ENCODE data around the gene ANKRD10.

DNA sequence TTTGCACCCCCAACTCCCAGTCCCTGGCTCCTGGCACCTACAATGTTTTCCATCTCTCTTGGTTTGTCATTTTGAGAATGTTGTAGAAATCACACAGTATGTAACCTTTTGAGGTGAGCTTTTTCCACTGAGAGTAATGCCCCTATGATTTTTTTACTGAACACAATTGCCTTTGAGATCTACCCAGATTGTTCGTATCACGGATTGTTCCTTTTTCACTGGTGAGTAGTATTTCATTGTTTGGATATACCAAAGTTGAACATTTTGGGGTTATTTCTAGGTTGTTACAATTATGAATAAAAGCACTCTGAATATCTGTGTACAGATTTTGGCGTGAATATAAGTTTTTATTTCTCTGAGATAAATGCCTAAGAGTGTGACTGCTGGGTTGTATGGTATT lies 17.7 kb upstream of the ANKRD10 start:
- no peak for TF ChIP-seq CTCF (IDR thresholded peaks at IDR 0.05; ENCODE audit: insufficient read depth, low read length)
- no peak for TF ChIP-seq REST (IDR thresholded peaks at IDR 0.05; ENCODE audit: insufficient replicate concordance, low read depth)
- TF ChIP-seq SPI1 (IDR thresholded peaks at IDR 0.05; ENCODE audit: borderline replicate concordance, low read depth), result no peak
- TF ChIP-seq POLR2AphosphoS5 (IDR thresholded peaks at IDR 0.05; ENCODE audit: low read depth), result no peak
- TF ChIP-seq GABPA (IDR thresholded peaks at IDR 0.05; ENCODE audit: low read depth), result no peak

Measured in HL-60 (cell line).